Ascending aorta (tissue), 2 donors: ENCODE measurements around the gene DCAF16. TPM values are rescaled to one million over a fixed set of nuclear protein-coding genes. Genes with fewer than 3 reads are reported as not detected.
"Not testable (repeated sequence)": the region's sequence is repeated elsewhere in the genome, so short reads cannot be mapped to it uniquely, and the experiment has no call there.

Source experiments
- DNase-seq, 2 donors: peaks; one replicate each; pipeline ENCODE4 v3.0.0-alpha.2; 2019; ENCODE audit warnings: low spot score in 2 of 2
- H3K27ac ChIP-seq, 2 donors: fragments of 200-600 bp; sonication (generic); one replicate each; pipeline ENCODE4 v1.5.1; 2016 to 2017; ENCODE audit warnings: mild to moderate bottlenecking in 1 of 2
- H3K27me3 ChIP-seq: fragments of 200-600 bp; sonication (generic); one replicate; pipeline ENCODE4 v1.5.1; 2017
- H3K36me3 ChIP-seq, 2 donors: fragments of 200-600 bp; sonication (generic); one replicate each; pipeline ENCODE4 v1.5.1; 2016
- H3K4me1 ChIP-seq, 2 donors: fragments of 200-600 bp; sonication (generic); one replicate each; pipeline ENCODE4 v1.5.1; 2016 to 2017; ENCODE audit warnings: mild to moderate bottlenecking in 1 of 2
- H3K4me3 ChIP-seq, 2 donors: fragments of 200-600 bp; sonication (generic); one replicate each; pipeline ENCODE4 v1.5.1; 2016 to 2017; ENCODE audit warnings: mild to moderate bottlenecking in 1 of 2
- H3K9me3 ChIP-seq, 2 donors: fragments of 200-600 bp; sonication (generic); one replicate each; pipeline ENCODE4 v1.5.1; 2016
- intact Hi-C: fragments of 100-400 bp; cut with DNase I; formaldehyde crosslinking; loops from one replicate; pipeline ENCODE4 v1.15.1; 2023
- total RNA-seq: library from RNA; depleted of rRNA; stranded (reverse); fragments of >200 nt; gene quantifications from one replicate; pipeline ENCODE4 v1.1.0, GENCODE V29; 2016
- TF ChIP-seq, protein P1 (sequence below), 3 experiments: fragments of 200-600 bp in 2 of 3; fragments of 450-650 bp in 1 of 3; sonication (generic) in 2 of 3; IDR thresholded peaks; one replicate each; pipeline ENCODE4 v1.5.1; 2016 to 2019; ENCODE audit warnings: antibody characterized with exemption in 3 of 3, mild to moderate bottlenecking in 1 of 3, moderate library complexity in 1 of 3

The DCAF16 gene
- 7.9 TPM for total RNA-seq

GRCh38 chr4:17810260-17811077, at the start of gene DCAF16, which contains the start of gene NCAPG:
TSS of gene DCAF16 (minus strand) at chr4:17810757. CDS start at chr4:17804141, 6,616 bp downstream.
TSS of gene NCAPG (plus strand) at chr4:17810979. CDS start at chr4:17811078, 99 bp downstream.
- TF ChIP-seq, protein P1, sequence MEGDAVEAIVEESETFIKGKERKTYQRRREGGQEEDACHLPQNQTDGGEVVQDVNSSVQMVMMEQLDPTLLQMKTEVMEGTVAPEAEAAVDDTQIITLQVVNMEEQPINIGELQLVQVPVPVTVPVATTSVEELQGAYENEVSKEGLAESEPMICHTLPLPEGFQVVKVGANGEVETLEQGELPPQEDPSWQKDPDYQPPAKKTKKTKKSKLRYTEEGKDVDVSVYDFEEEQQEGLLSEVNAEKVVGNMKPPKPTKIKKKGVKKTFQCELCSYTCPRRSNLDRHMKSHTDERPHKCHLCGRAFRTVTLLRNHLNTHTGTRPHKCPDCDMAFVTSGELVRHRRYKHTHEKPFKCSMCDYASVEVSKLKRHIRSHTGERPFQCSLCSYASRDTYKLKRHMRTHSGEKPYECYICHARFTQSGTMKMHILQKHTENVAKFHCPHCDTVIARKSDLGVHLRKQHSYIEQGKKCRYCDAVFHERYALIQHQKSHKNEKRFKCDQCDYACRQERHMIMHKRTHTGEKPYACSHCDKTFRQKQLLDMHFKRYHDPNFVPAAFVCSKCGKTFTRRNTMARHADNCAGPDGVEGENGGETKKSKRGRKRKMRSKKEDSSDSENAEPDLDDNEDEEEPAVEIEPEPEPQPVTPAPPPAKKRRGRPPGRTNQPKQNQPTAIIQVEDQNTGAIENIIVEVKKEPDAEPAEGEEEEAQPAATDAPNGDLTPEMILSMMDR (IDR thresholded peaks at IDR 0.05) = no peak
- peak within 1 kb of the TSS; percentile 72 to 83 for H3K4me3 ChIP-seq
- H3K36me3 ChIP-seq = no peaks in the 10 kb centered on the region
- peaks cover 9 to 26% of the 10 kb centered on the region in 2 donors for H3K4me1 ChIP-seq
- no peaks in the 10 kb centered on the region for H3K27me3 ChIP-seq
- intact Hi-C loops = loop anchor here (1.0 to 5.0 kb wide), 5 partner anchors 196 to 1578 kb away; partner anchors contain the start of genes LAP3 and MED28
- H3K27ac ChIP-seq = peak within 1 kb of the TSS; percentile 91 to 94
- DNase-seq = peak; percentile 95 to 100
- no peaks in the 10 kb centered on the region for H3K9me3 ChIP-seq

- no peak for DNase-seq
- Histone ChIP-seq H3K27me3 (no peaks in the 10 kb centered on the region), H3K4me3 (no peak overlapping the region), H3K36me3 (no peaks in the 10 kb centered on the region), H3K4me1 (no peaks in the 10 kb centered on the region), H3K27ac (no peak overlapping the region), H3K9me3 (no peaks in the 10 kb centered on the region)
- TF ChIP-seq, protein P1 (IDR thresholded peaks at IDR 0.05) = no peak
- intact Hi-C loops = no loop called here
Observed at GRCh38 chr4:17859793-17860406, 49.3 kb upstream of the DCAF16 start.

- H3K36me3 ChIP-seq = no peaks in the 10 kb centered on the region
Observed at GRCh38 chr4:17854036-17854435, 43.5 kb upstream of the DCAF16 start.

GRCh38 chr4:17851959-17852358, 41.4 kb upstream of the DCAF16 start:
- Histone ChIP-seq H3K36me3 (no peaks in the 10 kb centered on the region), H3K4me1 (no peaks in the 10 kb centered on the region), H3K27ac (no peak overlapping the region), H3K4me3 (no peak overlapping the region), H3K9me3 (no peaks in the 10 kb centered on the region), H3K27me3 (no peaks in the 10 kb centered on the region)
- intact Hi-C loops = no loop called here
- TF ChIP-seq, protein P1 (IDR thresholded peaks at IDR 0.05) = no peak
- no peak for DNase-seq

More at GRCh38 chr4:17854036-17854435, 43.5 kb upstream of the DCAF16 start:
- H3K27ac ChIP-seq = no peak overlapping the region
- TF ChIP-seq, protein P1 (IDR thresholded peaks at IDR 0.05) = no peak
- intact Hi-C loops = no loop called here
- no peaks in the 10 kb centered on the region for H3K27me3 ChIP-seq
- H3K4me1 ChIP-seq = no peaks in the 10 kb centered on the region
- no peaks in the 10 kb centered on the region for H3K9me3 ChIP-seq
- DNase-seq = no peak
- no peak overlapping the region for H3K4me3 ChIP-seq

DNA sequence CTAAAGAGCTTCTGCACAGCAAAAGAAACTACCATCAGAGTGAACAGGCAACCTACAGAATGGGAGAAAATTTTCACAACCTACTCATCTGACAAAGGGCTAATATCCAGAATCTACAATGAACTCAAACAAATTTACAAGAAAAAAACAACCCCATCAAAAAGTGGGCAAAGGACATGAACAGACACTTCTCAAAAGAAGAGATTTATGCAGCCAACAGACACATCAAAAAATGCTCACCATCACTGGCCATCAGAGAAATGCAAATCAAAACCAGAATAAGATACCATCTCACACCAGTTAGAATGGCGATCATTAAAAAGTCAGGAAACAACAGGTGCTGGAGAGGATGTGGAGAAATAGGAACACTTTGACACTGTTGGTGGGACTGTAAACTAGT, 39.7 kb upstream of the DCAF16 start:
- H3K27me3 ChIP-seq, DNase-seq, H3K36me3 ChIP-seq, H3K4me1 ChIP-seq, H3K27ac ChIP-seq, intact Hi-C loops, H3K4me3 ChIP-seq, H3K9me3 ChIP-seq: not testable (repeated sequence)

GRCh38 chr4:17846266-17846665, 35.7 kb upstream of the DCAF16 start:
- Histone ChIP-seq H3K9me3 (no peaks in the 10 kb centered on the region), H3K36me3 (no peaks in the 10 kb centered on the region), H3K4me1 (no peaks in the 10 kb centered on the region), H3K27ac (no peak overlapping the region), H3K27me3 (no peaks in the 10 kb centered on the region), H3K4me3 (no peak overlapping the region)
- intact Hi-C loops = no loop called here
- no peak for DNase-seq
- TF ChIP-seq, protein P1 (IDR thresholded peaks at IDR 0.05) = no peak
